SK-N-SH treated with all-trans-retinoic acid at 6 μM for 48 hours (cell line): ENCODE results near the gene DIPK2B.
A peak's percentile ranks its signal among the peaks of the same experiment; 100 is the strongest.

ENCODE experiments used
- ATAC-seq: fragments of 200-7000 bp; cut with Tn5 transposase; 3 replicates; pipeline ENCODE4 v1.9.1; 2020; ENCODE audit warnings: mild to moderate bottlenecking, moderate library complexity
- ARNTL ChIP-seq: fragments of 450-650 bp; formaldehyde crosslinking; IDR thresholded peaks from 2 replicates; pipeline ENCODE4 v1.5.0; 2020; ENCODE audit warnings: low read depth, mild to moderate bottlenecking, moderate library complexity, borderline replicate concordance
- BACH2 ChIP-seq: fragments of 250-450 bp; sonication (Bioruptor Pico); IDR thresholded peaks from 2 replicates; pipeline ENCODE4 v1.9.0; 2021; ENCODE audit warnings: mild to moderate bottlenecking, borderline replicate concordance
- CREB5 ChIP-seq: fragments of 250-450 bp; sonication (Bioruptor Pico); IDR thresholded peaks from 2 replicates; pipeline ENCODE4 v1.5.1; 2020; ENCODE audit warnings: low read depth, mild to moderate bottlenecking, moderate library complexity
- CSDC2 ChIP-seq: fragments of 250-450 bp; sonication (Bioruptor Pico); IDR thresholded peaks from 2 replicates; pipeline ENCODE4 v1.5.0; 2020; ENCODE audit warnings: mild to moderate bottlenecking, moderate library complexity
- GLIS3 ChIP-seq: fragments of 250-450 bp; sonication (Bioruptor Pico); IDR thresholded peaks from 2 replicates; pipeline ENCODE4 v1.5.0; 2020; ENCODE audit warnings: mild to moderate bottlenecking, moderate library complexity
- ISL1 ChIP-seq: fragments of 250-450 bp; sonication (Bioruptor Pico); IDR thresholded peaks from 2 replicates; pipeline ENCODE4 v2.1.2; 2022; ENCODE audit warnings: mild to moderate bottlenecking, moderate library complexity
- OSR1 ChIP-seq: fragments of 250-450 bp; sonication (Bioruptor Pico); IDR thresholded peaks from 2 replicates; pipeline ENCODE4 v1.8.0; 2022; ENCODE audit warnings: moderate library complexity, mild to moderate bottlenecking, inconsistent platforms
- PPARA ChIP-seq: fragments of 250-450 bp; sonication (Bioruptor Pico); IDR thresholded peaks from 2 replicates; pipeline ENCODE4 v1.5.0; 2020; ENCODE audit warnings: mild to moderate bottlenecking, borderline replicate concordance
- SNAI2 ChIP-seq: fragments of 250-450 bp; sonication (Bioruptor Pico); IDR thresholded peaks from 2 replicates; pipeline ENCODE4 v1.5.0; 2020; ENCODE audit warnings: mild to moderate bottlenecking, moderate library complexity
- TCF4 ChIP-seq: fragments of 250-450 bp; sonication (Bioruptor Pico); IDR thresholded peaks from 2 replicates; pipeline ENCODE4 v1.8.0; 2021; ENCODE audit warnings: mild to moderate bottlenecking, moderate library complexity, borderline replicate concordance
- TOX ChIP-seq: fragments of 250-450 bp; sonication (Bioruptor Pico); IDR thresholded peaks from 2 replicates; pipeline ENCODE4 v1.8.0; 2021; ENCODE audit warnings: mild to moderate bottlenecking, moderate library complexity, borderline replicate concordance
- ZC3H10 ChIP-seq: fragments of 250-450 bp; sonication (Bioruptor Pico); IDR thresholded peaks from 2 replicates; pipeline ENCODE4 v1.5.1; 2021; ENCODE audit warnings: mild to moderate bottlenecking, moderate library complexity
- ZFP3 ChIP-seq: fragments of 250-450 bp; sonication (Bioruptor Pico); IDR thresholded peaks from 2 replicates; pipeline ENCODE4 v1.5.0; 2020; ENCODE audit warnings: mild to moderate bottlenecking, moderate library complexity
- ZFP30 ChIP-seq: fragments of 450-650 bp; formaldehyde crosslinking; IDR thresholded peaks from 2 replicates; pipeline ENCODE4 v1.5.0; 2022; ENCODE audit warnings: mild to moderate bottlenecking, moderate library complexity
- ZNF565 ChIP-seq: fragments of 450-650 bp; formaldehyde crosslinking; conservative IDR thresholded peaks from 2 replicates; pipeline ENCODE4 v1.5.0; 2020; ENCODE audit warnings: low read depth, mild to moderate bottlenecking, moderate library complexity
- ZNF8 ChIP-seq: fragments of 450-650 bp; formaldehyde crosslinking; IDR thresholded peaks from 2 replicates; pipeline ENCODE4 v1.5.0; 2020; ENCODE audit warnings: mild to moderate bottlenecking, moderate library complexity
- TF ChIP-seq, protein P1 (sequence below): fragments of 250-450 bp; sonication (Bioruptor Pico); IDR thresholded peaks from 2 replicates; pipeline ENCODE4 v1.5.1; 2021; ENCODE audit warnings: mild to moderate bottlenecking, moderate library complexity
- TF ChIP-seq, protein P2 (sequence below): fragments of 250-450 bp; sonication (Bioruptor Pico); IDR thresholded peaks from 2 replicates; pipeline ENCODE4 v1.8.0; 2020; ENCODE audit warnings: mild to moderate bottlenecking, moderate library complexity, borderline replicate concordance
- TF ChIP-seq, protein P3 (sequence below): fragments of 250-450 bp; sonication (Bioruptor Pico); IDR thresholded peaks from 2 replicates; pipeline ENCODE4 v1.5.0; 2020; ENCODE audit warnings: mild to moderate bottlenecking, moderate library complexity
- TF ChIP-seq, protein P4 (sequence below): fragments of 250-450 bp; sonication (Bioruptor Pico); IDR thresholded peaks from 2 replicates; pipeline ENCODE4 v1.8.0; 2021; ENCODE audit warnings: low read depth, mild to moderate bottlenecking, moderate library complexity, borderline replicate concordance

The DIPK2B gene

DNA sequence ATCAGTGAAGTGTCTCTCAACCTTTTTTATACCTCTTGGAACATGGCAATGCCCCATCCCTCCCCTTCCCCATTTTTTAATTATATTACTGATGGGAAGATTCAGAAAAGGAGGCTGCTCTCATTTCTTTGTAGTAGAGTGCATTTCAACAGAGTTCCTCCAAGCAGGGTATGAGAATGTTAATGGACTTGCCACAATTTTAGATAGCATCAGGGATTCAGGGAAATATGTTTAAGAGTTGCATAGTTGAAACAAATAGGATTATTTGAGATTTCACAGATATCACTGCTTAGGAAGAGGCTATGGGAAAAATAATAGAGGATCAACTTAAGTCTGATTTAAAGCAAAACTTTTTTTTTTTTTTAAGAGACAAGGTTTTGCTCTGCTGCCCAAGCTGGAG is 46.2 kb downstream of the DIPK2B start:
- peak; percentile 45; the same call in 2 of the 3 replicates for ATAC-seq
- TF ChIP-seq ZNF8 (CRISPR knock-in tag) (peak; percentile 45; the same call in 1 of the 2 replicates), ZNF565 (CRISPR knock-in tag) (no peak), GLIS3 (CRISPR knock-in tag) (no peak), ZFP3 (CRISPR knock-in tag) (no peak), CREB5 (CRISPR knock-in tag) (no peak), ZC3H10 (CRISPR knock-in tag) (no peak), TCF4 (CRISPR knock-in tag) (no peak), PPARA (CRISPR knock-in tag) (no peak), ISL1 (CRISPR knock-in tag) (peak; percentile 73), BACH2 (CRISPR knock-in tag) (no peak)
- TF ChIP-seq, protein P1, sequence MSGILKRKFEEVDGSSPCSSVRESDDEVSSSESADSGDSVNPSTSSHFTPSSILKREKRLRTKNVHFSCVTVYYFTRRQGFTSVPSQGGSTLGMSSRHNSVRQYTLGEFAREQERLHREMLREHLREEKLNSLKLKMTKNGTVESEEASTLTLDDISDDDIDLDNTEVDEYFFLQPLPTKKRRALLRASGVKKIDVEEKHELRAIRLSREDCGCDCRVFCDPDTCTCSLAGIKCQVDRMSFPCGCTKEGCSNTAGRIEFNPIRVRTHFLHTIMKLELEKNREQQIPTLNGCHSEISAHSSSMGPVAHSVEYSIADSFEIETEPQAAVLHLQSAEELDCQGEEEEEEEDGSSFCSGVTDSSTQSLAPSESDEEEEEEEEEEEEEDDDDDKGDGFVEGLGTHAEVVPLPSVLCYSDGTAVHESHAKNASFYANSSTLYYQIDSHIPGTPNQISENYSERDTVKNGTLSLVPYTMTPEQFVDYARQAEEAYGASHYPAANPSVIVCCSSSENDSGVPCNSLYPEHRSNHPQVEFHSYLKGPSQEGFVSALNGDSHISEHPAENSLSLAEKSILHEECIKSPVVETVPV (CRISPR knock-in tag) = no peak
- TF ChIP-seq, protein P2, sequence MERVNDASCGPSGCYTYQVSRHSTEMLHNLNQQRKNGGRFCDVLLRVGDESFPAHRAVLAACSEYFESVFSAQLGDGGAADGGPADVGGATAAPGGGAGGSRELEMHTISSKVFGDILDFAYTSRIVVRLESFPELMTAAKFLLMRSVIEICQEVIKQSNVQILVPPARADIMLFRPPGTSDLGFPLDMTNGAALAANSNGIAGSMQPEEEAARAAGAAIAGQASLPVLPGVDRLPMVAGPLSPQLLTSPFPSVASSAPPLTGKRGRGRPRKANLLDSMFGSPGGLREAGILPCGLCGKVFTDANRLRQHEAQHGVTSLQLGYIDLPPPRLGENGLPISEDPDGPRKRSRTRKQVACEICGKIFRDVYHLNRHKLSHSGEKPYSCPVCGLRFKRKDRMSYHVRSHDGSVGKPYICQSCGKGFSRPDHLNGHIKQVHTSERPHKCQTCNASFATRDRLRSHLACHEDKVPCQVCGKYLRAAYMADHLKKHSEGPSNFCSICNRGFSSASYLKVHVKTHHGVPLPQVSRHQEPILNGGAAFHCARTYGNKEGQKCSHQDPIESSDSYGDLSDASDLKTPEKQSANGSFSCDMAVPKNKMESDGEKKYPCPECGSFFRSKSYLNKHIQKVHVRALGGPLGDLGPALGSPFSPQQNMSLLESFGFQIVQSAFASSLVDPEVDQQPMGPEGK = no peak
- TF ChIP-seq, protein P3, sequence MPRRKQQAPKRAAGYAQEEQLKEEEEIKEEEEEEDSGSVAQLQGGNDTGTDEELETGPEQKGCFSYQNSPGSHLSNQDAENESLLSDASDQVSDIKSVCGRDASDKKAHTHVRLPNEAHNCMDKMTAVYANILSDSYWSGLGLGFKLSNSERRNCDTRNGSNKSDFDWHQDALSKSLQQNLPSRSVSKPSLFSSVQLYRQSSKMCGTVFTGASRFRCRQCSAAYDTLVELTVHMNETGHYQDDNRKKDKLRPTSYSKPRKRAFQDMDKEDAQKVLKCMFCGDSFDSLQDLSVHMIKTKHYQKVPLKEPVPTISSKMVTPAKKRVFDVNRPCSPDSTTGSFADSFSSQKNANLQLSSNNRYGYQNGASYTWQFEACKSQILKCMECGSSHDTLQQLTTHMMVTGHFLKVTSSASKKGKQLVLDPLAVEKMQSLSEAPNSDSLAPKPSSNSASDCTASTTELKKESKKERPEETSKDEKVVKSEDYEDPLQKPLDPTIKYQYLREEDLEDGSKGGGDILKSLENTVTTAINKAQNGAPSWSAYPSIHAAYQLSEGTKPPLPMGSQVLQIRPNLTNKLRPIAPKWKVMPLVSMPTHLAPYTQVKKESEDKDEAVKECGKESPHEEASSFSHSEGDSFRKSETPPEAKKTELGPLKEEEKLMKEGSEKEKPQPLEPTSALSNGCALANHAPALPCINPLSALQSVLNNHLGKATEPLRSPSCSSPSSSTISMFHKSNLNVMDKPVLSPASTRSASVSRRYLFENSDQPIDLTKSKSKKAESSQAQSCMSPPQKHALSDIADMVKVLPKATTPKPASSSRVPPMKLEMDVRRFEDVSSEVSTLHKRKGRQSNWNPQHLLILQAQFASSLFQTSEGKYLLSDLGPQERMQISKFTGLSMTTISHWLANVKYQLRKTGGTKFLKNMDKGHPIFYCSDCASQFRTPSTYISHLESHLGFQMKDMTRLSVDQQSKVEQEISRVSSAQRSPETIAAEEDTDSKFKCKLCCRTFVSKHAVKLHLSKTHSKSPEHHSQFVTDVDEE (CRISPR knock-in tag) = no peak

- ATAC-seq = no peak
- TF ChIP-seq TOX (no peak), ZFP30 (CRISPR knock-in tag) (no peak), ARNTL (CRISPR knock-in tag) (no peak), ZNF8 (CRISPR knock-in tag) (no peak), PPARA (CRISPR knock-in tag) (no peak), ZC3H10 (CRISPR knock-in tag) (no peak), SNAI2 (CRISPR knock-in tag) (no peak), OSR1 (CRISPR knock-in tag) (no peak), ZFP3 (CRISPR knock-in tag) (no peak), CSDC2 (no peak), GLIS3 (CRISPR knock-in tag) (no peak), ISL1 (CRISPR knock-in tag) (no peak), CREB5 (CRISPR knock-in tag) (no peak), ZNF565 (CRISPR knock-in tag) (no peak), BACH2 (CRISPR knock-in tag) (no peak)
- TF ChIP-seq, protein P1 (CRISPR knock-in tag) = no peak
- TF ChIP-seq, protein P4, sequence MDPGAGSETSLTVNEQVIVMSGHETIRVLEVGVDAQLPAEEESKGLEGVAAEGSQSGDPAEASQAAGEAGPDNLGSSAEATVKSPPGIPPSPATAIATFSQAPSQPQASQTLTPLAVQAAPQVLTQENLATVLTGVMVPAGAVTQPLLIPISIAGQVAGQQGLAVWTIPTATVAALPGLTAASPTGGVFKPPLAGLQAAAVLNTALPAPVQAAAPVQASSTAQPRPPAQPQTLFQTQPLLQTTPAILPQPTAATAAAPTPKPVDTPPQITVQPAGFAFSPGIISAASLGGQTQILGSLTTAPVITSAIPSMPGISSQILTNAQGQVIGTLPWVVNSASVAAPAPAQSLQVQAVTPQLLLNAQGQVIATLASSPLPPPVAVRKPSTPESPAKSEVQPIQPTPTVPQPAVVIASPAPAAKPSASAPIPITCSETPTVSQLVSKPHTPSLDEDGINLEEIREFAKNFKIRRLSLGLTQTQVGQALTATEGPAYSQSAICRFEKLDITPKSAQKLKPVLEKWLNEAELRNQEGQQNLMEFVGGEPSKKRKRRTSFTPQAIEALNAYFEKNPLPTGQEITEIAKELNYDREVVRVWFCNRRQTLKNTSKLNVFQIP (CRISPR knock-in tag) = no peak
These were observed 46.7 kb downstream of the DIPK2B start for GRCh38 chrX:45154033-45154360.
